ENCODE results near the gene PLXNC1.

DNA sequence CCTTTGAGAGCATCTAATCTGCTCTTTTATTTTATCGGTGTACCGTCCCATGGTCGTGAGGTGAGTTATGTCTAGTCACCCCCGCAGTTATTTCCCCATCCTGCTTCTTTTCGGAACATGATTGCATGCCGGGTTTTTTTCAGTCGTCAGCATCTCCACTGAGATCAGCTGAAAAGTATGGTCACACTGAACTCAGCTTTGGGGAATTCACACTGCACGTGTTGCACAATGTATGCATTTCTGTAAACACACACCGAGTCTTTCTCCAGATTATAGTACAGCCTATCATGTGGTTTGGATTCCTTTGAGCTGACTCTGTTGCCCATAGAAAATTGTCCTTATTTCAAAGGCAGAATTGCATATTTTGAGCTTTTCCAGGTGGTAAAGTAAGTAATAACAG, 24.6 kb downstream of the PLXNC1 start:
- TF ChIP-seq, protein P1, sequence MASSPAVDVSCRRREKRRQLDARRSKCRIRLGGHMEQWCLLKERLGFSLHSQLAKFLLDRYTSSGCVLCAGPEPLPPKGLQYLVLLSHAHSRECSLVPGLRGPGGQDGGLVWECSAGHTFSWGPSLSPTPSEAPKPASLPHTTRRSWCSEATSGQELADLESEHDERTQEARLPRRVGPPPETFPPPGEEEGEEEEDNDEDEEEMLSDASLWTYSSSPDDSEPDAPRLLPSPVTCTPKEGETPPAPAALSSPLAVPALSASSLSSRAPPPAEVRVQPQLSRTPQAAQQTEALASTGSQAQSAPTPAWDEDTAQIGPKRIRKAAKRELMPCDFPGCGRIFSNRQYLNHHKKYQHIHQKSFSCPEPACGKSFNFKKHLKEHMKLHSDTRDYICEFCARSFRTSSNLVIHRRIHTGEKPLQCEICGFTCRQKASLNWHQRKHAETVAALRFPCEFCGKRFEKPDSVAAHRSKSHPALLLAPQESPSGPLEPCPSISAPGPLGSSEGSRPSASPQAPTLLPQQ (tag by site-specific recombination; IDR thresholded peaks at IDR 0.05) = no peak
- TF ChIP-seq ZNF596 (tag by site-specific recombination; IDR thresholded peaks at IDR 0.05) (no peak), ZNF624 (tag by site-specific recombination; IDR thresholded peaks at IDR 0.05) (no peak), SP2 (tag by site-specific recombination; IDR thresholded peaks at IDR 0.05) (no peak), ZNF501 (tag by site-specific recombination; IDR thresholded peaks at IDR 0.05) (no peak), TRIM28 (IDR thresholded peaks at IDR 0.05; ENCODE audit: borderline replicate concordance, low read length) (no peak), ZNF223 (tag by site-specific recombination; IDR thresholded peaks at IDR 0.05) (no peak)
- TF ChIP-seq, protein P2, sequence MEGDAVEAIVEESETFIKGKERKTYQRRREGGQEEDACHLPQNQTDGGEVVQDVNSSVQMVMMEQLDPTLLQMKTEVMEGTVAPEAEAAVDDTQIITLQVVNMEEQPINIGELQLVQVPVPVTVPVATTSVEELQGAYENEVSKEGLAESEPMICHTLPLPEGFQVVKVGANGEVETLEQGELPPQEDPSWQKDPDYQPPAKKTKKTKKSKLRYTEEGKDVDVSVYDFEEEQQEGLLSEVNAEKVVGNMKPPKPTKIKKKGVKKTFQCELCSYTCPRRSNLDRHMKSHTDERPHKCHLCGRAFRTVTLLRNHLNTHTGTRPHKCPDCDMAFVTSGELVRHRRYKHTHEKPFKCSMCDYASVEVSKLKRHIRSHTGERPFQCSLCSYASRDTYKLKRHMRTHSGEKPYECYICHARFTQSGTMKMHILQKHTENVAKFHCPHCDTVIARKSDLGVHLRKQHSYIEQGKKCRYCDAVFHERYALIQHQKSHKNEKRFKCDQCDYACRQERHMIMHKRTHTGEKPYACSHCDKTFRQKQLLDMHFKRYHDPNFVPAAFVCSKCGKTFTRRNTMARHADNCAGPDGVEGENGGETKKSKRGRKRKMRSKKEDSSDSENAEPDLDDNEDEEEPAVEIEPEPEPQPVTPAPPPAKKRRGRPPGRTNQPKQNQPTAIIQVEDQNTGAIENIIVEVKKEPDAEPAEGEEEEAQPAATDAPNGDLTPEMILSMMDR (tag by site-specific recombination; IDR thresholded peaks at IDR 0.05) = no peak
- TF ChIP-seq, protein P3, sequence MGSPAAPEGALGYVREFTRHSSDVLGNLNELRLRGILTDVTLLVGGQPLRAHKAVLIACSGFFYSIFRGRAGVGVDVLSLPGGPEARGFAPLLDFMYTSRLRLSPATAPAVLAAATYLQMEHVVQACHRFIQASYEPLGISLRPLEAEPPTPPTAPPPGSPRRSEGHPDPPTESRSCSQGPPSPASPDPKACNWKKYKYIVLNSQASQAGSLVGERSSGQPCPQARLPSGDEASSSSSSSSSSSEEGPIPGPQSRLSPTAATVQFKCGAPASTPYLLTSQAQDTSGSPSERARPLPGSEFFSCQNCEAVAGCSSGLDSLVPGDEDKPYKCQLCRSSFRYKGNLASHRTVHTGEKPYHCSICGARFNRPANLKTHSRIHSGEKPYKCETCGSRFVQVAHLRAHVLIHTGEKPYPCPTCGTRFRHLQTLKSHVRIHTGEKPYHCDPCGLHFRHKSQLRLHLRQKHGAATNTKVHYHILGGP (tag by site-specific recombination; IDR thresholded peaks at IDR 0.05) = no peak
- TF ChIP-seq, protein P4, sequence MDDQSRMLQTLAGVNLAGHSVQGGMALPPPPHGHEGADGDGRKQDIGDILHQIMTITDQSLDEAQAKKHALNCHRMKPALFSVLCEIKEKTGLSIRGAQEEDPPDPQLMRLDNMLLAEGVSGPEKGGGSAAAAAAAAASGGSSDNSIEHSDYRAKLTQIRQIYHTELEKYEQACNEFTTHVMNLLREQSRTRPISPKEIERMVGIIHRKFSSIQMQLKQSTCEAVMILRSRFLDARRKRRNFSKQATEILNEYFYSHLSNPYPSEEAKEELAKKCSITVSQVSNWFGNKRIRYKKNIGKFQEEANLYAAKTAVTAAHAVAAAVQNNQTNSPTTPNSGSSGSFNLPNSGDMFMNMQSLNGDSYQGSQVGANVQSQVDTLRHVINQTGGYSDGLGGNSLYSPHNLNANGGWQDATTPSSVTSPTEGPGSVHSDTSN (CRISPR knock-in tag; IDR thresholded peaks at IDR 0.05) = no peak

Measured in HEK293 (cell line).